ENCODE data around the gene THAP8.

- TF ChIP-seq YY1 (IDR thresholded peaks at IDR 0.05; ENCODE audit: low read depth, low read length): no peak
- no peak for TF ChIP-seq TBL1XR1 (IDR thresholded peaks at IDR 0.05; ENCODE audit: low read depth, low read length)
- TF ChIP-seq REST (IDR thresholded peaks at IDR 0.05; ENCODE audit: low read depth, low read length): no peak
- no peak for TF ChIP-seq CEBPB (IDR thresholded peaks at IDR 0.05; ENCODE audit: borderline replicate concordance in 1 of 2, low read depth in 2 of 2, low read length in 2 of 2)
- no peak for TF ChIP-seq NR2C1 (IDR thresholded peaks at IDR 0.05)
- TF ChIP-seq CTCF (IDR thresholded peaks at IDR 0.05 in 2 of 3, conservative IDR thresholded peaks at IDR 0.05 in 1 of 3; ENCODE audit: control insufficient read depth in 2 of 3, extremely low read depth in 1 of 3, insufficient read depth in 1 of 3, low read depth in 3 of 3, low read length in 3 of 3): no peak
- TF ChIP-seq POLR2AphosphoS5 (IDR thresholded peaks at IDR 0.05; ENCODE audit: low read length): no peak
These were observed 38.5 kb upstream of the THAP8 start for GRCh38 chr19:36092566-36092965.
